Measurements from ENCODE around the gene MACROD2.

The MACROD2 gene

DNA sequence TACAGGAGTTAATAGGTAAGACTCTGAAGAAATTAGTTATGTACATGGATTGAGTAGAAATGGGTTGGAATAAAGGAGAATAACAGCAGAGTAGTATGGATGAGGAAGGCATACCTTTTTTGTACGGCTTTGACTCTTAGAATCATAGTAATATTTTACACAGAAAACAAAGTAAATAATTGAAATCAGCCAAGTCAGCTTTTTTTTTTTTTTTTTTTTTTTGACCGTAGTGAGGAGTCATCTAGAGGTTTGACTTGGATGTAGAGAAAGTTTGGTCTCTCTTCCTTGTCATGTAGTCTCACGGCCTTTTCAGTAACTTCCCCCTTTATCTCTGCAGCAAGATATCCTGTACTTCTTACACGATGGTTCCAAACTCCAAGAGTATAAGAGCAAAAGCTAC lies 183.2 kb downstream of the MACROD2 start:
- no peak overlapping the region for H3K4me3 ChIP-seq (ENCODE audit: low read depth, low read length)
- TF ChIP-seq, protein P1, sequence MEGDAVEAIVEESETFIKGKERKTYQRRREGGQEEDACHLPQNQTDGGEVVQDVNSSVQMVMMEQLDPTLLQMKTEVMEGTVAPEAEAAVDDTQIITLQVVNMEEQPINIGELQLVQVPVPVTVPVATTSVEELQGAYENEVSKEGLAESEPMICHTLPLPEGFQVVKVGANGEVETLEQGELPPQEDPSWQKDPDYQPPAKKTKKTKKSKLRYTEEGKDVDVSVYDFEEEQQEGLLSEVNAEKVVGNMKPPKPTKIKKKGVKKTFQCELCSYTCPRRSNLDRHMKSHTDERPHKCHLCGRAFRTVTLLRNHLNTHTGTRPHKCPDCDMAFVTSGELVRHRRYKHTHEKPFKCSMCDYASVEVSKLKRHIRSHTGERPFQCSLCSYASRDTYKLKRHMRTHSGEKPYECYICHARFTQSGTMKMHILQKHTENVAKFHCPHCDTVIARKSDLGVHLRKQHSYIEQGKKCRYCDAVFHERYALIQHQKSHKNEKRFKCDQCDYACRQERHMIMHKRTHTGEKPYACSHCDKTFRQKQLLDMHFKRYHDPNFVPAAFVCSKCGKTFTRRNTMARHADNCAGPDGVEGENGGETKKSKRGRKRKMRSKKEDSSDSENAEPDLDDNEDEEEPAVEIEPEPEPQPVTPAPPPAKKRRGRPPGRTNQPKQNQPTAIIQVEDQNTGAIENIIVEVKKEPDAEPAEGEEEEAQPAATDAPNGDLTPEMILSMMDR (conservative IDR thresholded peaks at IDR 0.05; ENCODE audit: low read depth, low read length), result no peak
- no peak for DNase-seq (ENCODE audit: low read depth)

GRCh38 chr20:14178952-14179351 lies 183.6 kb downstream of the MACROD2 start:
- DNase-seq (ENCODE audit: low read depth), result no peak
- TF ChIP-seq, protein P1 (conservative IDR thresholded peaks at IDR 0.05; ENCODE audit: low read depth, low read length), result no peak

GRCh38 chr20:14189794-14190402 lies 194.6 kb downstream of the MACROD2 start:
- DNase-seq (ENCODE audit: low read depth), result peak; percentile 79
- H3K4me3 ChIP-seq (ENCODE audit: low read depth, low read length), result no peak overlapping the region
- TF ChIP-seq, protein P1 (conservative IDR thresholded peaks at IDR 0.05; ENCODE audit: low read depth, low read length), result peak; percentile 62

More at GRCh38 chr20:14178952-14179351, 183.6 kb downstream of the MACROD2 start:
- no peak overlapping the region for H3K4me3 ChIP-seq (ENCODE audit: low read depth, low read length)

GRCh38 chr20:14191559-14191958 lies 196.2 kb downstream of the MACROD2 start:
- TF ChIP-seq, protein P1 (conservative IDR thresholded peaks at IDR 0.05; ENCODE audit: low read depth, low read length), result no peak
- no peak overlapping the region for H3K4me3 ChIP-seq (ENCODE audit: low read depth, low read length)
- DNase-seq (ENCODE audit: low read depth), result no peak

GRCh38 chr20:14193443-14193842 lies 198.1 kb downstream of the MACROD2 start:
- no peak for DNase-seq (ENCODE audit: low read depth)
- TF ChIP-seq, protein P1 (conservative IDR thresholded peaks at IDR 0.05; ENCODE audit: low read depth, low read length), result peak; percentile 2
- no peak overlapping the region for H3K4me3 ChIP-seq (ENCODE audit: low read depth, low read length)

GRCh38 chr20:14193885-14194284 lies 198.6 kb downstream of the MACROD2 start:
- H3K4me3 ChIP-seq (ENCODE audit: low read depth, low read length), result no peak overlapping the region
- DNase-seq (ENCODE audit: low read depth), result peak; percentile 21
- TF ChIP-seq, protein P1 (conservative IDR thresholded peaks at IDR 0.05; ENCODE audit: low read depth, low read length), result peak; percentile 40

DNA sequence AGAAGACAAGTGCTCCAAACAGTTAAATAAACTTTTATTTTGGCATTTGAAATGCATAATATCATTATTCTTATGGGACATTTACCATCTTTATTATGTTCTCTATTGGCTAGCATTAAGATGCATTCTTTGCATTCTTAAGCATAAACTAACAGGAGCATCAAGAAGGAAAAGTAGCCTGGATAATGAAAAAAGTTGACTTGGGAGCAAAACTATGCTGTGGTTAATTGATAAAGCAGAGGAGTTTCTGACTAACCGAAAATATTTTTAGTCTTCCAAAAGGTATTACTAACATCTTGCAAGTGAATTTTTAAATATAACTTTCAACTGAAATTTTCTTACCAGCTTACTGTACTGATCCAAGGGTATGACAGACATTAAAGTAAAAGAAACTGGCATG lies 201.8 kb downstream of the MACROD2 start:
- TF ChIP-seq, protein P1 (conservative IDR thresholded peaks at IDR 0.05; ENCODE audit: low read depth, low read length), result no peak
- DNase-seq (ENCODE audit: low read depth), result peak; percentile 65
- H3K4me3 ChIP-seq (ENCODE audit: low read depth, low read length), result no peak overlapping the region
